DMS79 treated with DMSO at 0.1 percent for 48 hours (cell line): ENCODE measurements around the gene SLC25A44.

Source experiments
- DNase-seq: peaks from one replicate; lab custom pipeline; 2025; lab: John Stamatoyannopoulos, UW

The SLC25A44 gene, protein sequence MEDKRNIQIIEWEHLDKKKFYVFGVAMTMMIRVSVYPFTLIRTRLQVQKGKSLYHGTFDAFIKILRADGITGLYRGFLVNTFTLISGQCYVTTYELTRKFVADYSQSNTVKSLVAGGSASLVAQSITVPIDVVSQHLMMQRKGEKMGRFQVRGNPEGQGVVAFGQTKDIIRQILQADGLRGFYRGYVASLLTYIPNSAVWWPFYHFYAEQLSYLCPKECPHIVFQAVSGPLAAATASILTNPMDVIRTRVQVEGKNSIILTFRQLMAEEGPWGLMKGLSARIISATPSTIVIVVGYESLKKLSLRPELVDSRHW

DNA sequence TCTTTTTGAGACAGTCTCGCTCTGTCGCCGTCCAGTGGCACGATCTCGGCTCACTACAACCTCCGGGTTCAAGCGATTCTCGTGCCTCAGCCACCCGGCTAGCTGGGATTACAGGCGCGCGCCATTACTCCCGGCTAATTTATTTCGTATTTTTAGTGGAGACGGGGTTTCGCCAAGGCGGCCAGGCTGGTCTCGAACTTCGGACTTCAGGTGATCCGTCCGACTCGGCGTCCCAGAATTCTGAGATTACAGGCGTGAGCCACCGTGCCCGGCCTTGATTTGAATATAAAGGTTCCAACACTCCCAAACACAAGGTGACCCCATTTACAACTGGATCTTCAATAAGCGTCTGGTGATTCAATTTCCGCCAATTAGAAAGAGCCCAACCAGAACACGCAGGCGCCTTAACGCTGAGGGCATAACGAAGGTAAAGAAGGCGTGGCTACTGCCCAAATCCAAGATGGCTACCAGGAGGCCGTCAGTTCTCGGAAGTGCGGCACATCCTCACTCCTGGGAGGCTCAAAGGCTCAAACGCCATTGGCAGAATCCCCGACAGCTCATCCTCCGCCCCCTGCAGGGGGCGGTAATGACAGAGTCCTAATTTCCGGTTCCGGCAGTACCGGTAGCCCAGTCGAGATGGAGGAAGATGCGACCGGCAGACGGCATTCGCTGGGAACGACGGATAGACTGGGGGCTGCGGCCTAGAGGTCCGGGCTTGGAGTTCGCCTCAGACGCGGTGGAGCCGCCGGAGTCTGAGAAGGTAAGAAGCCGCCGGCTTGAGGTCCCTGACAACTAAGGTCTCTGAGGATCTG, at the start of gene SLC25A44:
Gene SLC25A44, plus strand, starts transcription at position 617 of the 812 bp plus-strand sequence. CDS start 5,744 bp downstream, outside the sequence.
- peak; percentile 98 for DNase-seq

- no peak for DNase-seq
Observed at GRCh38 chr1:156144742-156145141, 49.2 kb upstream of the SLC25A44 start.

DNA sequence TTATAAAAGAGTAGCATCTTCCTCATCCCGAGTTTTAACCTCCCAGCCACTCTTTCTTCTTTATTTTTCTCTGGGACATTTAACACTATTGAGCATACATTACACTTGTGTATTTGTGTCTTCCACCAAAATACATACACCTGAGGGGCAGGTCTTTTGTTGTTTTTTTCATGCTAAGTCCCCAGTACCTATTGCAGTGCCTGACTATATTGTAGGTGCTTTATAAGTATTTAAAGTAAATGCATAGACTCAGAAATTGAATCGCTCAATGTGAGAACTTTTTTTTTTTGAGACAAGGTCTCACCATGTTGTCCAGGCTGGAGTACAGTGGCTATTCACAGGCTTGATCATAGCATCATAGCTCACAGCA, 48.3 kb upstream of the SLC25A44 start:
- DNase-seq: no peak

DNA sequence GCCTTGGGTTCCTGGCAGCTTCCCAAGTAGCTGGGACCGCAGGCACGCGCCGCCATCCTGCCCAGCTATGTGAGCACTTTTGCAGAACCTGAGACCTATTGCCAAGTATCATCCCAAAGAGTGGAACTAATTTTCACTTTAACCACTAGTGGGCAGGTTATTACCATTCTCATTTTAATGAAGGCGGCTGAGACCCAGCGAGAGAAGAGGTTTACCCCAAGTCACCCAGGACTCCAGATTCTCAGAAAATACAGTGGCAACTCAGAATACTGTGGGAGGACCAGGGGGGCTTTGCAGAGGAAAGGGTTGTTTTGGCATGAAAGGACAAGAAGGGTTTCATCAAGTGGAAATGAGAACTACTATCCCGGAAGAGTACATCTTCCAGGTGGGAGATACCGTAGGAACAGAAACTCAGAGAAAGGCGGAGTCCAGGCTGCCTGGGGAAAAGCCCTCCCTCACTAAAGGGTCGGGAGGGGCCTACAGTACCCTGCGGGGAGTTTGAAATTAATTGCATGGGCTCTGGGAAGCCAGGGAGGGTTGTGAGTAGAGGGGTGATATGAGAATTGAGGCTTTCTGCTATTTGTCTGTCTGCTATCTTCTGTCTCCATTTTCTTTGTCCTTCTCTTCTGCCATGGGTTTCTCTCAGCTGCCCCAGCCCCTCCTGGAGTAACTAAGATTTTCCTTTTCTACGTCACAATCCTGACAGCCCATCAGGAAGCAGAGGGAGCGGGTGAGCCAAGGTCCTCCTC, 47.7 kb upstream of the SLC25A44 start:
- peak; percentile 93 for DNase-seq

DNA sequence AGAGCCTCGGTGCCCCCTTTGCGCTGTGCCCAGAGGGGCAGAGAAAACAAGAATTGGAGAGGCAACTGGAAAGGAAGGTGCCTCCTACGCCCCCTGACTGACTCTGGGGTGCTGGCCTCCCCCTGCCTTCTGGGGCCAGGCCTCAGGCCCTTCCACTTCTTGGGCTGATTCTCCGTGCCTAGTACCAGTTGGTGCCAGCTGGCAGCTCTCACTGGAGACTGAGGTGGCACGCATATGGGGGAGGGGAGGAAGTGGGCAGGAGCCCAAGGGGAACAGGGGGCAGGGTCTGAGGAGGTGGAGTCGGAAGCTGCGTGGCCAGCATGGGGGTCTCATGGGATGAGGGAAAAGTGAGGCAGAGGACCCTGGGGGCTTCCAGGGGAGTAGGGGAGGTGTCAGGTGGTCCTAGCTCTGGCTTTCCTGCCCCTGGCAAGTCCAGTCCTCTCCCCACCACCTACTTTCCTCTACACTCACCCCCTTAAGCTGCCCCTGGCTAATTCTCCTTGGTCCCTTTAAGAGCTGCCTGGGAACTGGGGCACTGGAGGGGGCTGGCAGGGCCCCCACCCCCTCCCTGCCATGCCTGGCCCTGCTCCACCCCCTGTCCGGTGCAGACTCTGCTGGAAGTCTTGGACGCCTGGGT, 47.0 kb upstream of the SLC25A44 start:
- DNase-seq: peak; percentile 45

DNA sequence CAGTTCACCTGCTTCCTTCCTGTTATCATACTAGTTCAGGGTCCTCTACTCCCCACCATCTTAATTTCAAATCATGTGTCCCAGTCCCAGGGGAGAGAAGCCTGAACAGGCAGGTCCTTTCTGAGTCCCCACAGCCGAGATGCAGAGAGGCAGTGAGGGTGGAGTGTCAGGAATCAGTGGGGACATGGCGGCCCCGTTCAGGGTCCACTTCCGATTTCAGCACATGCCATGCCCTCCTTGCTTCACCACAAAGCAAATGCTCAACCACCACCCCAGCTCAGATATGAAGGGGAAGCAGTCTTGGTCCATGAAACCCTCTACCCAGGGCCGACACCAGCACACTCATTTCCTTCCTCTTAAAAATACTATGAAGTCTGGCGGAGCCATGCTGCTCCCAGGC, 45.7 kb upstream of the SLC25A44 start:
- no peak for DNase-seq

DNA sequence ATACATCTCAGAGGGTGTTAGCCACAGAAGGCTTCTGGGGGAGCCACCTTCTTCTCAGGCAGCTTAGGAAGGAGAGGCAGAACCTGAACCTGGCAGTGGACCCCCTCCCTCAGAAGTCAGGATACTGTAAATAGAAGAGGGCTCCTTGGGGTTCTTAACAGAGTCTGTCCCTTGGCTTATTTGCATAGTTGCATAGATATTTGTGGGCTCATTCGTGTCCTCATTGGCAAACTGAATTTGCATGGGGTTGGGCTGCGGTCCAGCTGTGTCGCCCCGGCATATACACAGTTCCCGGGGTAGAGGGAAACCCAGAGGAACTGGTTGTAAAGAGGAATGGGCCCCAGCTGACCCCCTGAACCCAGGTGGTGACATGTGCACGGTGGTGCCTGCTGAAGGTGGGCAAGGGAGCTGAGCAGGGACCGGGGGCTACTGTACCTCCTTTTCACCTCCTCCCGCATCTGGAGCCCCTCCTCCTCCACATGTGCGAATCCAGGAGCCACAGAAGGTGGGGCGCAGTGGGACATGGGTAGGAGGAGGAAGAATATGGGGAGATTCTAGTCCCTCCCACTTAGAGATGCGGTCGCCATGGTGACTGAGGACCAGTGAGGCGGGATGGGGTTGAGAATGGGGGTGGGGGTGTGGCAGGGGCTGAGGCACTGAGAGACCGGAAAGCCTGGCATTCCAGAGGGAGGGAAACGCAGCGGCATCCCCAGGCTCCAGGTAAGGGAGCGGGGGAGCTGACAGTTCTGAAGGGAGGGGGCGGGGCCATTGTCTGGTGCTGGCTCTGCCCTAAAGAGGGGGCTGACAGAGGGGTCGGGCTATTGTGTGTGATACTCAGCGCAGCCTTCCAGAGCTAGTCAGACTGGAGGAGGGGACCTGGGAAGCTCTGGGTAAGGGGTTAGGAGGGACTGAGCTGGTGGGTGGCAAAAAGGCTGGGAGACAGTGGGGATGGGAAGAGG, 44.3 kb upstream of the SLC25A44 start:
- DNase-seq: no peak

DNA sequence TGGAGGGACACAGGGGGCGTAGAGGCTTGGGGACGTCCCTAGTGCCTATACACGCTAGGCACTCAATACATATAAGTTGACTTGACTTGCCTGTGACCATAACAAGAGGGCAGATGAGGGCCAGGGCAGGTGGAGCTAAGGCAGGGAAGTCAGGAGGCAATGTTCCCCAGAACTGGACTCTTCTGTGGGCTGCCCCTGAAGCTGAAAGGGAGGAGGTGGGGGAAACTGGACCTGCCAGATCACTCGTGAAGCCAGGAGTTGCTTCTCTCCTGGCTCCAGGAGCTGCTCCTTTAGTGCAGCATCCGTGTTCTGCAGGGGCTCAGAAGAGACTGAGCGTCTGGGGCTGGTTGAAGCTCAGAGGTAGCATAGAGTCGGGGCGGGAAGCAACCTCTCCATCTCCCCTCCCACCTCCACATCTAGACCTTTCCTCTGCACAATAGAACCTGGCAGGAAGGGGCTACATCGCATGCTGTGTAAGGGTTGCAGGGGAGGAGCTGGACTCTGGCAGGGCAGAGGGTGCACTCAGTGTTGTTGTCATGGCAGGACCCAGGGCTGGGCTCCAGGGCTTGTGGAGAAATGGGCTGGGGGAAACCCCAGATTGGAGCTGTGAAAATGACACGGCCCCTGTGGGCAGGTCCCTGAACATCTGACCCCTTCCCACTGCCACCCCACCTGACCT, 43.4 kb upstream of the SLC25A44 start:
- no peak for DNase-seq

GRCh38 chr1:156151093-156151688, 42.7 kb upstream of the SLC25A44 start:
- no peak for DNase-seq

DNA sequence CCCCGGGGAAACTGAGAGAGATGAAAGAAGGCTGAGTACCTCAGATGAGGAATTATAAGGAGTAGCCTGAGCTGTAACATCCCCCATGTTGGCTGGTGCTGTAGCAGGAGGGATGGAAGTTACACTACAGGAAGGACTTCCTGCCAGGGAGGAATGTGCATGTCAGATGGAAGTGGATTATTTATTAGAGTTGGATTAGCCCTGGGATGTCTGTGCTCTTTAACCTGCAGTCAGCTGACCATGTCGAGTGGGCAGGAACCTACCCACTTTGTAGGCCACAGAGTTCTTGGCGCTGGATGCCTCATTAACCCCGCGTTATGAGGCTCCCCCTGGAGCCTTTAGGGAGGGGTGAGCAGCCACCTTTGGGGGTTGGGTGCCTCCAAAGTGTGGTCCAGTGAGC, 41.3 kb upstream of the SLC25A44 start:
- peak; percentile 36 for DNase-seq

GRCh38 chr1:156153362-156153761, 40.5 kb upstream of the SLC25A44 start, which contains the start of gene SEMA4A:
Gene SEMA4A (plus strand): TSS chr1:156153585. CDS start chr1:156154579, 994 bp downstream.
- DNase-seq: no peak

DNA sequence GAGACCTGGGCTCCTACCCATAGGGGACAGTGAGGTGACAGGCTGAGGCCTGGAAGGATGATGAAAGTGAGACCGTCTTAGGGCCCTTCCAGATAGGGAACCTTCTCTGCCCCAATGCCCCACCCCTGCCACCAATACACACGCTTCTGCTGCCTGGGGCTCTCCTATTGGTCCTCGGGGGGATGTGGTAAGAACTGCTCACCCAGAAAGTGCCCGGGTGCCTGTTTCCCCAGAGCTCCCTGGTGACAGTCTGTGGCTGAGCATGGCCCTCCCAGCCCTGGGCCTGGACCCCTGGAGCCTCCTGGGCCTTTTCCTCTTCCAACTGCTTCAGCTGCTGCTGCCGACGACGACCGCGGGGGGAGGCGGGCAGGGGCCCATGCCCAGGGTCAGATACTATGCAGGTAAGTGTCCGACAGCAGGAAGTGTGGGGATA, 39.6 kb upstream of the SLC25A44 start:
- no peak for DNase-seq

GRCh38 chr1:156155756-156156510, 38.0 kb upstream of the SLC25A44 start:
- no peak for DNase-seq

- no peak for DNase-seq
Observed at GRCh38 chr1:156157506-156157905, 36.4 kb upstream of the SLC25A44 start.

GRCh38 chr1:156157966-156158365, 35.9 kb upstream of the SLC25A44 start:
- no peak for DNase-seq

DNA sequence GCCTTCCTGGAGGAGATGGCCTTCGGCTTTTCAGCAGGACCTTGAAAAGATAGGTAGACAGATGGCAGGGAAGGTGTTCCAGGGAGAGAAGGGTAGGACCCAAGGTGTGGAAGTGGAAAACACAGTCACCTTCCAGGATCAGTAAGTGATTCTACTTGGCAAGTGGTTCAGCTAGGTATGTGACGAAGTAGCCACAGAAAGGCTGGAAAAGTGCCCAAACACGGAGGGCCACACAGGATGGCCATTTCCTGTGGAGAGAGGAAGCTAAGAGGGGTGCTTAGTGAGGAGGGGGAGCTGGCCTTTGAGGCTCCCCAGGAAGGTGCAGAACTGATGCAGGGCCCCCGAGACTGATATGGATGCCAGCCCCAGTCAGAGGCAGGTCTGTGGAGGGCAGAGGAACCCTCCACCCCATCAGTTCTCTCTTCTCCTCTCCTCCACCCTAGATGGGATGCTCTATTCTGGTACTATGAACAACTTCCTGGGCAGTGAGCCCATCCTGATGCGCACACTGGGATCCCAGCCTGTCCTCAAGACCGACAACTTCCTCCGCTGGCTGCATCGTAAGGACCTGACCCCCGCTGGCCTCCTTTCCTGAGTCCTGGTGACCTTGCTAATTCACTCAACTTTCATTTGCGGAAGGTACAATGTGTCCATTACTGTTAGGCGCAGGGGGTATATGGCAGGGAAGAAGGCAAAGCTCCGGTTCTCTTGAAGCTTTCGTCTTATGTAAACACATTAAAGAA, 33.7 kb upstream of the SLC25A44 start:
- DNase-seq: no peak

GRCh38 chr1:156160743-156161171, 33.1 kb upstream of the SLC25A44 start:
- DNase-seq: peak; percentile 70

GRCh38 chr1:156162430-156163037, 31.4 kb upstream of the SLC25A44 start:
- no peak for DNase-seq
